Measurements from ENCODE around the gene RELT. TPM values are rescaled to one million over a fixed set of nuclear protein-coding genes. Genes with fewer than 3 reads are reported as not detected.
"Not testable (repeated sequence)": the region's sequence is repeated elsewhere in the genome, so short reads cannot be mapped to it uniquely, and the experiment has no call there.

The RELT gene
- total and polyA plus RNA-seq, 2 experiments from 2014 or later, result 9.3 to 18.7 TPM

DNA sequence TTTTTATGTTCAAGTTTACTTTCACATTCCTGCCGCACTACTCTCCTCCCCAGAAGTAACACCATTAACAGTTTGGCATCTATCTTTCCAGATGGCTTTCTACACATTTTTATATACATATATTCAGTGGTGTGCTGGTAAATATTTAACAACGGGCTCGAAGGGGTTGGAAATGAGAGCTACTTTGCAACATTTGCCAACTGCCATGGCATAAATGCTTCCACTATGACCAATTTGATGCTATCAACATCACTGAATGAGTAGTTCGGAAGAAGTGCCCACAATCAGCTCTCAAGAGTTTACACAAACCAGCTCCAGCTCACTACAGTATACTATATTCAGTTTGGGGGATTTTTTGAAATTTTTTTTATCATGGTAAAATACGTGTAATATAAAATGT lies 55.2 kb downstream of the RELT start:
- H3K27ac ChIP-seq, result no peak overlapping the region
- H3K4me1 ChIP-seq (ENCODE audit: low read depth), result peaks cover 27% of the 10 kb centered on the region
- no peaks in the 10 kb centered on the region for H3K36me3 ChIP-seq
- H3K9me3 ChIP-seq (ENCODE audit: low read depth), result no peaks in the 10 kb centered on the region
- H3K4me3 ChIP-seq, result no peak overlapping the region
- TF ChIP-seq, protein P1, sequence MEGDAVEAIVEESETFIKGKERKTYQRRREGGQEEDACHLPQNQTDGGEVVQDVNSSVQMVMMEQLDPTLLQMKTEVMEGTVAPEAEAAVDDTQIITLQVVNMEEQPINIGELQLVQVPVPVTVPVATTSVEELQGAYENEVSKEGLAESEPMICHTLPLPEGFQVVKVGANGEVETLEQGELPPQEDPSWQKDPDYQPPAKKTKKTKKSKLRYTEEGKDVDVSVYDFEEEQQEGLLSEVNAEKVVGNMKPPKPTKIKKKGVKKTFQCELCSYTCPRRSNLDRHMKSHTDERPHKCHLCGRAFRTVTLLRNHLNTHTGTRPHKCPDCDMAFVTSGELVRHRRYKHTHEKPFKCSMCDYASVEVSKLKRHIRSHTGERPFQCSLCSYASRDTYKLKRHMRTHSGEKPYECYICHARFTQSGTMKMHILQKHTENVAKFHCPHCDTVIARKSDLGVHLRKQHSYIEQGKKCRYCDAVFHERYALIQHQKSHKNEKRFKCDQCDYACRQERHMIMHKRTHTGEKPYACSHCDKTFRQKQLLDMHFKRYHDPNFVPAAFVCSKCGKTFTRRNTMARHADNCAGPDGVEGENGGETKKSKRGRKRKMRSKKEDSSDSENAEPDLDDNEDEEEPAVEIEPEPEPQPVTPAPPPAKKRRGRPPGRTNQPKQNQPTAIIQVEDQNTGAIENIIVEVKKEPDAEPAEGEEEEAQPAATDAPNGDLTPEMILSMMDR (IDR thresholded peaks at IDR 0.05; ENCODE audit: low read depth, low read length), result no peak
- H3K27me3 ChIP-seq, result no peaks in the 10 kb centered on the region
- DNase-seq (ENCODE audit: low read depth in 1 of 2, low spot score in 1 of 2), result no peak

DNA sequence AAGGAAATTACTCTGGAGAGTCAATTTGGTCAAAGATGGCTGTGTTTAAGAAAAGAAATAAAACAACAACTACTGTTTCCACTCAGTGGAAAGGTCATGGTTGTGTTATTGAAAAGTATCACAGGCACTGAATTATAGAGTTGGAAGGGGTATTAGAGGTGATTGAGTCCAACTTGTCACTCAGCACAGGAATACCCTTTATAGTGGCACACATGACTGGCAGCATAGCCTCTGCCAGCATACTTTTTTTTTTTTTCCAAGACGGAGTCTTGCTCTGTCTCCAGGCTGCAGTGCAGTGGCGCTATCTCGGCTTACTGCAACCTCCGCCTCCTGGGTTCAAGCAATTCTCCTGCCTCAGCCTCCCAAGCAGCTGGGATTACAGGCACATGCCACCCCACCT lies 60.7 kb downstream of the RELT start:
- H3K9me3 ChIP-seq (ENCODE audit: low read depth); H3K27ac ChIP-seq; DNase-seq (ENCODE audit: low read depth in 1 of 2, low spot score in 1 of 2); H3K36me3 ChIP-seq; H3K4me3 ChIP-seq; H3K27me3 ChIP-seq: not testable (repeated sequence)
- peaks cover 24% of the 10 kb centered on the region for H3K4me1 ChIP-seq (ENCODE audit: low read depth)

DNA sequence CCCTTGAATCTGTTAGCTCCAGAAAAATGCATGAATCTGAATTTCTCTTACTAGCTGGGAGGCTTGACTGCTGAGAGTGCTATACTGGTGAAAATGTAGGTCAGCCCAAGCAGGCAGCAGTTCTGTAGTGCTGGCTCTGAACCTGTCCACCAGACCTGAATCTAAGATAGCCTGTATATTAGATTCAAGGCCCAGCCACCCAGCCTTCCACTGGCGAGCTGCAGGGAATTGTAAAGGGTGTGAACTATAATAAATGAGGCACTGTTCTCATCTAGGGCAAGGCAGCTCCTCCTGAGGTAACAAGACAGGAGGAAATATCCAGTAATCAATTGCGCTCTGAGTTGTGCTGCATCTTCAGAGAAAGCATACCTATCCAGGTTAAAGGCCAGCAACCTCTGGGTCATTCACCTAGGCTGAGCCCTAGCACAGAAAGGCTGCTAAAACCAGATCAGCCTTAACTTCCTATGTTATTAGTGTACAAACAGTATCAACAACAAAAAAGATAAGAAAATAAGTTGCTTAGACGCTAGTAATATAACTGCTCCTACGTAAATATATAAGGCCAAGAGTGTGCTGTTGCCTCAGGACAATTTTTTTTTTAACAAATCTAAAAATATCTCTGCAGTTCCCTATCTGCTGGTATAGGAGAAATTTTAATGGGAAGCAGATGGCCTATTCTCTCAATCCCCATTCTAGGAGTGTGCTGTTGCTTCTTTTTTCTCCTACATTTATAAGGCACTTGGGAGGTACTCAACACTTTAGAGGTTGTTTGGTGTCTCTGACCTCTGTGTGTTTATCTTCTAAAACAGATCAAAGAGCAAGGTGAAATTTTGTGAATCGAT lies 63.0 kb downstream of the RELT start:
- Histone ChIP-seq H3K36me3 (no peaks in the 10 kb centered on the region), H3K9me3 (ENCODE audit: low read depth) (no peaks in the 10 kb centered on the region), H3K27me3 (no peaks in the 10 kb centered on the region), H3K4me1 (ENCODE audit: low read depth) (peaks cover 24% of the 10 kb centered on the region), H3K4me3 (no peak overlapping the region), H3K27ac (peak overlapping the region; percentile 68)
- peak; percentile 11 to 20 for DNase-seq (ENCODE audit: low read depth in 1 of 2, low spot score in 1 of 2)
- TF ChIP-seq, protein P1 (IDR thresholded peaks at IDR 0.05; ENCODE audit: low read depth, low read length), result no peak

DNA sequence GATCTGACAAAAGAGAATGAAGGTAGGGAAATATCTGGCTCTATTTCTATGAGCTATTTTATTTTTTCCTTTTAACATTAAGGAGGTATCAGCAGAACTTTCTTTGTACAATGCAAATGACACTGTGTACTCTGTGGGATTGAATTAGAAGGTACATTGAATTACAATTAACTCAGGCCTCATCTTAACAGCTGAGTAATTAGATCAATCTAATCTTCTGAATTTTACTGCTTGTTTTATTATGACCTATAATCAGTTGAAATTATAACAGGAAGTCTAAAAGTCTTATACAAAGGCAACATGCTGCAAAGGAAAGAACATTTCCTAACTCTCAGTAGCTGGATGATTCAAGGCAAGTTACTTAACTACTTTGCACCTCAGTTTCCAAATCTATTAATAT lies 69.8 kb downstream of the RELT start:
- Histone ChIP-seq H3K9me3 (ENCODE audit: low read depth) (no peaks in the 10 kb centered on the region), H3K36me3 (no peaks in the 10 kb centered on the region), H3K4me1 (ENCODE audit: low read depth) (peaks cover 9% of the 10 kb centered on the region), H3K4me3 (no peak overlapping the region), H3K27me3 (no peaks in the 10 kb centered on the region), H3K27ac (no peak overlapping the region)
- TF ChIP-seq, protein P1 (IDR thresholded peaks at IDR 0.05; ENCODE audit: low read depth, low read length), result no peak
- no peak for DNase-seq (ENCODE audit: low read depth in 1 of 2, low spot score in 1 of 2)

DNA sequence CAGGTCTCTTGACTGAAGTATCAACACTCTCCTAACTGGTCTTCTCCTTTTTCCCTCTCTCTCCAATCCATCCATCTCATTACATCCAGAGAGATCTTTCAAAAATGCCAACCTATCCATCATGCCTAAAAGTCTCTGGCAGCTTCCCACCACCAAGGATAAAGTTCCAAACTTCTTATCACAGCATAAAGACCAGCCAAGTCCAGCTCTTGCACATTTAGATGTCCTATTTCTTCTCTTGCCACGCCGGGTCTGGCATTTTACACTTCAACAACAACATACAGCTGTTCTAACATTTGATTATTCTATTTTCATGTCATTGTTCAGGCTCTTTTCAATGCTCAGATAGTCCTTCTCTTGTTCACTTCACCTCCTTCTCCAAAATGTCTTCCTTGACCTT lies 70.6 kb downstream of the RELT start:
- TF ChIP-seq, protein P1 (IDR thresholded peaks at IDR 0.05; ENCODE audit: low read depth, low read length), result no peak
- Histone ChIP-seq H3K27ac (no peak overlapping the region), H3K4me1 (ENCODE audit: low read depth) (peaks cover 9% of the 10 kb centered on the region), H3K9me3 (ENCODE audit: low read depth) (no peaks in the 10 kb centered on the region), H3K4me3 (no peak overlapping the region), H3K36me3 (no peaks in the 10 kb centered on the region), H3K27me3 (no peaks in the 10 kb centered on the region)
- no peak for DNase-seq (ENCODE audit: low read depth in 1 of 2, low spot score in 1 of 2)

Other genes starting within 250 kb of the RELT start
- 9.6 and 12.3 TPM in 2 replicates for gene FCHSD2, start 234.1 kb upstream of the RELT start, total RNA-seq
- 16.9 and 31.4 TPM in 2 replicates for gene FCHSD2, start 234.1 kb upstream of the RELT start, polyA plus RNA-seq
- 0.25 and 0.48 TPM in 2 replicates for gene P2RY2, start 158.1 kb upstream of the RELT start, total RNA-seq
- gene P2RY2, start 158.1 kb upstream of the RELT start, polyA plus RNA-seq, result 0.40 and 0.83 TPM in 2 replicates
- gene P2RY6, start 104.1 kb upstream of the RELT start, total RNA-seq, result 0.07 and 0.39 TPM in 2 replicates
- not detected in 2 replicates for gene P2RY6, start 104.1 kb upstream of the RELT start, polyA plus RNA-seq
- 37.2 and 60.3 TPM in 2 replicates for gene ARHGEF17, start 68.1 kb upstream of the RELT start, total RNA-seq
- 26.5 and 33.5 TPM in 2 replicates for gene ARHGEF17, start 68.1 kb upstream of the RELT start, polyA plus RNA-seq
- gene FAM168A, start 221.7 kb downstream of the RELT start, total RNA-seq, result 32.4 and 33.0 TPM in 2 replicates
- 9.7 TPM in 2 replicates for gene FAM168A, start 221.7 kb downstream of the RELT start, polyA plus RNA-seq